KMS-11 (cell line): Measurements from ENCODE around the gene OR11H7.

ENCODE experiments used
- H2AFZ ChIP-seq: fragments of 200-600 bp; sonication (generic); 2 replicates; pipeline ENCODE4 v1.6.1; 2016; ENCODE audit warnings: antibody characterized with exemption, mixed run types, low read depth
- H3K27ac ChIP-seq: fragments of 200-600 bp; sonication (generic); 2 replicates; pipeline ENCODE4 v1.6.1; 2016; ENCODE audit warnings: mild to moderate bottlenecking, mixed run types
- H3K27me3 ChIP-seq: fragments of 200-600 bp; sonication (generic); 2 replicates; pipeline ENCODE4 v1.6.1; 2017; ENCODE audit warnings: mild to moderate bottlenecking, low read depth, mixed run types, moderate library complexity; ENCODE audit not compliant: insufficient read depth
- H3K36me3 ChIP-seq: fragments of 200-600 bp; sonication (generic); 2 replicates; pipeline ENCODE4 v1.6.1; 2017; ENCODE audit warnings: mild to moderate bottlenecking, mixed run types; ENCODE audit not compliant: insufficient read depth
- H3K4me1 ChIP-seq: fragments of 200-600 bp; sonication (generic); 2 replicates; pipeline ENCODE4 v1.6.1; 2016; ENCODE audit warnings: mild to moderate bottlenecking, low read depth, mixed run types; ENCODE audit not compliant: poor library complexity, severe bottlenecking
- H3K4me2 ChIP-seq: fragments of 200-600 bp; sonication (generic); 2 replicates; pipeline ENCODE4 v1.7.0; 2016; ENCODE audit warnings: mild to moderate bottlenecking, mixed run types
- H3K4me3 ChIP-seq: fragments of 200-600 bp; sonication (generic); IDR thresholded peaks from 2 replicates; pipeline ENCODE4 v1.6.1; 2017; ENCODE audit warnings: low read depth, low read length, mixed read lengths; ENCODE audit not compliant: insufficient read depth
- H3K79me2 ChIP-seq: fragments of 200-600 bp; sonication (generic); 2 replicates; pipeline ENCODE4 v1.6.1; 2016; ENCODE audit warnings: low read depth, mixed run types; ENCODE audit not compliant: insufficient read depth
- H3K9ac ChIP-seq: fragments of 200-600 bp; sonication (generic); 2 replicates; pipeline ENCODE4 v1.6.1; 2016; ENCODE audit warnings: mild to moderate bottlenecking, mixed run types
- H4K20me1 ChIP-seq: fragments of 200-600 bp; sonication (generic); 2 replicates; pipeline ENCODE4 v1.6.1; 2016; ENCODE audit warnings: mild to moderate bottlenecking, mixed run types; ENCODE audit not compliant: insufficient read depth
- CTCF ChIP-seq: fragments of 200-600 bp; sonication (generic); conservative IDR thresholded peaks from 2 replicates; pipeline ENCODE4 v1.6.1; 2017; ENCODE audit warnings: low read depth, mild to moderate bottlenecking, antibody characterized with exemption, low read length, moderate library complexity, mixed read lengths

OR11H7 gene

GRCh38 chr14:20195911-20196310, 32.9 kb upstream of the OR11H7 start:
- no peak overlapping the region for H3K4me3 ChIP-seq
- H4K20me1 ChIP-seq, result no peaks in the 10 kb centered on the region
- H3K4me1 ChIP-seq, result no peaks in the 10 kb centered on the region
- TF ChIP-seq CTCF, result no peak
- H3K27ac ChIP-seq, result no peak overlapping the region
- no peak overlapping the region for H3K9ac ChIP-seq
- H3K36me3 ChIP-seq, result no peaks in the 10 kb centered on the region
- no peaks in the 10 kb centered on the region for H3K27me3 ChIP-seq
- no peak overlapping the region for H2AFZ ChIP-seq
- H3K79me2 ChIP-seq, result no peaks in the 10 kb centered on the region
- no peak overlapping the region for H3K4me2 ChIP-seq

- no peak overlapping the region for H2AFZ ChIP-seq
These were observed 31.3 kb upstream of the OR11H7 start for GRCh38 chr14:20197459-20197858.

GRCh38 chr14:20198991-20199390, 29.8 kb upstream of the OR11H7 start:
- no peaks in the 10 kb centered on the region for H3K79me2 ChIP-seq
- H3K36me3 ChIP-seq, result no peaks in the 10 kb centered on the region
- no peaks in the 10 kb centered on the region for H3K4me1 ChIP-seq
- no peak overlapping the region for H3K27ac ChIP-seq
- no peak overlapping the region for H3K4me3 ChIP-seq
- H3K9ac ChIP-seq, result no peak overlapping the region
- H3K27me3 ChIP-seq, result no peaks in the 10 kb centered on the region
- no peak overlapping the region for H3K4me2 ChIP-seq
- no peak for TF ChIP-seq CTCF
- no peak overlapping the region for H2AFZ ChIP-seq
- no peaks in the 10 kb centered on the region for H4K20me1 ChIP-seq

More at GRCh38 chr14:20197459-20197858, 31.3 kb upstream of the OR11H7 start:
- H4K20me1 ChIP-seq, result no peaks in the 10 kb centered on the region
- H3K4me2 ChIP-seq, result no peak overlapping the region
- no peaks in the 10 kb centered on the region for H3K27me3 ChIP-seq
- H3K79me2 ChIP-seq, result no peaks in the 10 kb centered on the region
- H3K9ac ChIP-seq, result no peak overlapping the region
- no peaks in the 10 kb centered on the region for H3K4me1 ChIP-seq
- H3K36me3 ChIP-seq, result no peaks in the 10 kb centered on the region
- no peak for TF ChIP-seq CTCF
- H3K27ac ChIP-seq, result no peak overlapping the region
- no peak overlapping the region for H3K4me3 ChIP-seq

GRCh38 chr14:20204721-20205120, 24.1 kb upstream of the OR11H7 start:
- H3K27me3 ChIP-seq, result no peaks in the 10 kb centered on the region

More at GRCh38 chr14:20204721-20205120, 24.1 kb upstream of the OR11H7 start:
- Histone ChIP-seq H3K4me1 (no peaks in the 10 kb centered on the region), H3K27ac (no peak overlapping the region), H4K20me1 (no peaks in the 10 kb centered on the region), H2AFZ (no peak overlapping the region), H3K36me3 (no peaks in the 10 kb centered on the region), H3K9ac (no peak overlapping the region), H3K79me2 (no peaks in the 10 kb centered on the region), H3K4me3 (no peak overlapping the region), H3K4me2 (no peak overlapping the region)
- no peak for TF ChIP-seq CTCF
